GM21360 (cell line): Measurements from ENCODE around the gene ARSI.

Experiments used
- ATAC-seq: cut with Tn5 transposase; IDR thresholded peaks from one replicate; pipeline ENCODE4 v1.9.1; 2021; ENCODE audit warnings: mild to moderate bottlenecking, moderate library complexity; ENCODE audit not compliant: unreplicated experiment

ARSI gene

DNA sequence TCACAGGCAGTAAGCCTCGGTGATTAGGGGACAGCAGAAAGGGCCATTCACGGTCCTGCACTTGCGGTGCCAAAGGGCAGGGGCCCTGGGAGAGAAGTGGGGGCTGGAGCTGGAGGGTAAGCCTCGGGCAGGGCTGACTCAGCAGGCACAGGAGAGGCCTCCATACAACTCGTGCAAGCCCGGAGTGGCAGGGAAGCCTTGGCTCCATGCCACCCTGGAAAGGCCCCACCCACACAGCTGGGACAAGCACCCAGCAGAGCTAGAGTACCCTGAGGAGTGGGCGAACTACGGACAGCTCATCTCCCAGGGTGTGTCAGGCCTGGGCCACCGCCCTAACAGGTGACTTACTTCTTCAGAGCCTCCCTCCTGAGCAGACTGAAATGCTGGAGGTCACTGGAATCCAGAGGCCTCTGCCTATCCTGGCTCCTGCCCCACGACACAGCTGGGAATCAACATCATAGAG, 7.5 kb downstream of the ARSI start:
- ATAC-seq: no peak

DNA sequence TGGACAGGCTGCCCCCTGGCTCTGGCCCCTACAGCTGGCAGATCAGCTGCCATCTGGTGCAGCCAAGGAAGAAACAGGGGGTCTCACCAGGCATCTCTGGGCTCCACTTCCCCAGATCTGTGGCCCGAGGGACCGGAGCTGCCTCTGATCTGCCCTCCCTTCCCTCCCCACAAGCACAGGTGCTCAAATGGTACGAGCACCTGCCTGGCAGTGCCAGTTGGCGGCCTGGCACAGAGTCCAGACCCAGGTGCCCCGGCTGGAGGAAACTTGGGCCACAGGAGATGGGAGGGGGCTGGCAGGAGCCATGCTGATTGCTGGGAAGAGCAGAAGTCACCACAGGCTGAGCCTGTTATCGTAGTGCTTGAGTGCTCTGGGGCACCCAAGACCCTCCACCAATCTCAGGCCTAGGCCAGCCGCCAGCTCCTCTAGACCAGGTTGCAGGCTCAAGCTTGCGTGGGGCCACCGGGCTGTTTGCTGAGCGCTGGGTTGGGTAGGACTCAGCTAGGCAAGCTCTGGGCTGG, 8.1 kb downstream of the ARSI start:
- ATAC-seq: no peak

DNA sequence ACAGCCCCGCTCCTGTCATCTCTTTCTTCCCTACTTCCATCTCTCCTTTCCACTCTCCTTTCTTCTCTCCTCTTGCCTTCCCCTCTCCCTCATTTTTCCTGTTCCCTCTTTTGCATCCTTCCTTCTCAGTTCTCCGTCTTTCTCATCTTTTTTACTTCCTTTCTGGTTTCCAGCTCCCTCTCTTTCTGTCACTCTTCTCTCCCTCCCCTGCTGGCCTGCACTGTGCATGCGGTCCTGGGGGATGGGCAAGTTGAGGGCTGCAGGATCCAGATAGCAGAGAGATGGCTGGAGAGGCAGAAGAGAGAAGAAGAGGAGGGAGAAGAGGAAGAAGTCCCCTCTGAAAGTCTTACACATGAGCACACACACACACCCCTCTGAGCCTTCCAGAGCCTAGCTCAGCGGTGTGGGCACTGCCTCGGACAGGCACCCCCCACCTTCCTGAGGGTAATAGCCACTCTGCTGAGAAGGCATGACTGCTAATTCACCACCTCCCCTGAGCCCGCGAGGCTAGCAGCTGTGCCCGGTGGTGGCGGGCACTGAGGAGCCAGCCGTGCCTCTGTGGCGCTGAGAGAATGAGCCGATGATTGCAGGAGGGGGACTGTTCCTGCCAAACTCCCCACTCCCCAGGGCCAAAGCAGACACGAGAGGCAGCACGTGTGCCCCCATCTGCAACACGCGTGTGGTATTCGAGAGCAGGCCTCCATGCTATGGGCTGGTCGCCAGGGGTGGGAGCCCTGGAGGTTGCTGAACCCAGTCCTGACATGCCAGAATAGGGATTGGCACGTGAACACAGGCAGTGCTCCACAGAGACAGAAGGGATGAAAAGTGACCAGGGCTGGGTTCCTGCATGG, 9.4 kb downstream of the ARSI start:
- no peak for ATAC-seq

DNA sequence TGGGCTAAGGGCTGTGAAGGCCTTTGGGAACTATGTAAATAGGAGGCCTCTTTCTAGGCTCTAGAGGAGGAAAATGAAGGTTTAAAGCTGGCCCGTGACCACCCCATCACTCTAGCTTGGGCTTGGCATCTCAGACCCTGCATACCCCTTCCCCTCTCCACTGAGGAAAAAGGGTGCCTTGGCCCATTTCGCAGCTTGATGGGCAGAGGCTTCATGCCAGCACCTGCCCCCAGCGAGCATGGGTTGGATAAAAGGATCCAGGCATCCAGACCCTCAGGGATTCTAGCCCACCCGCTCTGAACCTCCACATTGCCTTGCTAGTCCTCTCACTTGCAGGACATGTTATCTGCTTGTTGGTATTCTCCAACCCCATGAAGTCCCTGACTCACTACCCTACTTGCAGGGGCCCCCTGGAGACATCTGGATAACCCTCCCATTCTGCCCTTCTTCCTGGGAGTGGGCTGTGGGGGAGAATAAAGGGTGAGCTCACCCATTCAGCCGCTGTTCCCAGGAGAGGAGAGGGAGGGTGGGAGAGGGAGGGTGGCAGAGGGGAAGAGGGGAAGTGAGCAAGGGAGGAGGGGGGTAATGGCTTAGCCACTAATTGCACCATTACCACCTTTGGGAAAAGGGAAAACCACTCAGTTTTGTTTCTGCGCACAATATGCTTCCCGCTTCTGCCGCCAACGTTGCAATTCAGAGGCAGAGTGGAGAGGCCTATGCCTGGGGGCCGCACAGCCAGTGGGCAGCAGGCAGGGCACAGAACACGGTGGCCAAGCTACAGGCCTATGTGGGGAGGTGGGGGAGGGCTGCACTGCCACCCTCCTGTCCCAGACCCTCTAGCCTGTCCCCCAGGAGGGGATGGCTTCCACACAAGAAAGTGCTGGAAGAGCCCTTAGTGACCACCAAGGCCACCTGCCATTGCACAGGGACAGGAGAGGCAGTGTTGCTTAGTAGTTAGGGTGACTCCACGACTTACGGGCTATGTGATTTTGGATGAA, 11.0 kb downstream of the ARSI start:
- no peak for ATAC-seq

DNA sequence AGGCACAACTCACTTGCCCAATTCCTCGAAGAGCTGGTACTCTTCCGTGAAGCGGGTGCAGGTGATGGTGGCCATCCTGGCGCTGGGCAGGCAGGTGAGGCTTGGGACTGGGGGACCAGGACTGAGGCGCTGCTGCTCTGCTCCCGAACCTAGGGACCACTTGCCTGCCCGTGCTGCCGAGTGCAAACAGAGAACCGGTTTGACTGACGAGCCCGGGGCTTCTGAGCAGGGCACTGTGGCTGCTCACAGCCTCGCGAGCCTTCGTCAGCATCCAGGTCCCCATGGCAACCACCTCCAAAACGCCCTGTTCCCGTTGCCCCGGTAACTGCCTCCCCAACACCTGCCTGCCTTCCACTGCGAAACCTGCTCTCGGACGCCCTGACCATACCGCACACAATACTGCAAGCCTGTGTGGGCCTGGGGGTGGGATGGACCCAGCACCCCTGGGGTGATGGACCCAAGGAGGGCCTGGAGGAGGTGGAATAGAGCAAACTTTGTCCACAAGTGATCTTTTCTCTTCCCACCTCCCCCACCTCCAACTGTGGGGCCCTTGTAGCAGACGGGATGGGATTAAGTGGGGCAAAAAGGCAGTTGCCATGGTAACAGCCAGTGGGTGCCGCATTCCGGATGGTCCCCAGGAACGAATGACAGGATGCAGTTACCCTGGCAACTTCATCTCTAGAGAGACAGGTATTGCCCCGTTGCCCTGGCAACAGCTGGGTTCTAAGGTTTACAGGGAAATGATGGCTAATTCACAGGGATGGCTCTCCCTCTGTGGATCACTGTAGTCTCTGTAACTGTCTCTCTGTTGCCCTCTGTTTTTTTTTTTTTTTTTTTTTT, 12.9 kb downstream of the ARSI start, which contains the start of gene CAMK2A:
TSS of gene CAMK2A (minus strand) at position 223 of the 840 bp plus-strand sequence. CDS start at position 75, 148 bp downstream.
- no peak for ATAC-seq

DNA sequence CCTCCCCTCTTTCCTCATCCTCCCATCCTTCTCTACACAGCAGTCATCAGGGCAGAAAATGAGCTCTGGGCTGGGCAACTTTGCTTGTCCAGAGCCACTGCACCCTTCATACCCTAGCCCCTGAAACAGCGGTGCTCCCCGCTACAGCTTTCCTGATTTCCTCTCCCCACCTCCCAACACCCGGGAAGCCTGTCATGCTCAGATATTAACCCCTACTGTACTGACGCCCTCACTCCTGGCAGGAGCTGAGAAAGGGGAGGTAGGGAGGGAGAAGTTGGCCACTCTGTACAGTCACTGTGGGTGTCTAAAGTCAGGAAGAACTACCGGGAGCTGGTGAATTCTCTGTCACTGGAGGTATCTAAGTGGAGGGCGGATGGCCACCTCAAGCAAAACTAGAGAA, 13.9 kb downstream of the ARSI start:
- ATAC-seq: no peak

DNA sequence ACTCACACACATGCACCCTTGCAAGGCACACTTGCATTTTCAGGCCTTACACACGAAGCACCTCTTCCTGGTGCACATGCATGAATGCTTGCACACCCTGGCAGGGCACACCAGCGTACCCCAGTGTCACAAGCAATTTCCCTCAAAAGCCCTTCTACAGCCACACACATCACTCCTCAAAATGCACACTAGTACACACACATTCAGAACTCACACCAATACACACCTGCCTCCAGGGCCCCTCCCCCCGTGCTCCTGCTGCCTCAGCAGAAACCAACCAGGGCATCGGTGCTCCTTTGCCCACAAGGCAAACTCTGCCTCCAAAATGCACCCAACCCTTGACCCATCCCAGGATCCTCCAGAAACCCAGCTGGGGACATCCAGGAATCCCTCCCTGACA, 14.3 kb downstream of the ARSI start:
- ATAC-seq: no peak

DNA sequence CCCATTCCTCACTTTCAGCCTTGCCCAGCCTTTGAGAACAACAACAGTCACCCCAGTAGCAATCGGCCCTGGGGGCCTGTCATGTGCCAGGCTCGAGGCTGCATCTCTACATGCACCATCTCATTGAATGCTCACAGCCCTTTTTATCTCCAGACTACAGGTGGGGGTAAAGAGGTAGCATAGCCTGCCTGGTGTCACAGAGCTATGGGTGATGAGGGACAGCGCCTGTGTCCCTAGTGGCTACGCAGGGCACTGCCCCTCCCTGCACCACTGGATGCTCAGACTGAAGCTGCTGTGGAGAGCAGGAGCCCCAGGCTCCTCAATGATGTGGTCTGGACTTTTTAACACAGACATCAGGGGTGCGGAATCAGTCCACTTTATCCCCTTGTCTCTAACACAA, 15.9 kb downstream of the ARSI start:
- ATAC-seq: no peak

DNA sequence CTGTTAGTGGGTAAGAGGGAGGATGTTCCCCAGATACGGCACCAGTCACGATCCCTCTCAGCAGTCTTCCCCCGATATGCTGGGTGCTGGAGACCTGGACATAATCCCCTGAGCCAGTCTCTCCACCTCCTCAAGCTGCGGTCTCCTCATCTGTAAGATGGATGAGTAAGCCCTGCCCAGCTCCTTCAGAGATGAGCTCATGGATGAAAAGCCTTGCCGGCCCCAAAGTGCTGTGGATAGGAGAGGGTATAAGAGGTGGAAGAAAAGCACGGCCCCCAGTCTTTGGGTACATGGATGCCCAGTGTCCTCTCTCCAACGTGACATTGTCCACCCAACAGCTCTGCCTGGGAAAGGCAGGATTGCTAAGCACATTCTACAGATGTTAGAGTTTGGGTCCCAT, 17.6 kb downstream of the ARSI start:
- no peak for ATAC-seq

DNA sequence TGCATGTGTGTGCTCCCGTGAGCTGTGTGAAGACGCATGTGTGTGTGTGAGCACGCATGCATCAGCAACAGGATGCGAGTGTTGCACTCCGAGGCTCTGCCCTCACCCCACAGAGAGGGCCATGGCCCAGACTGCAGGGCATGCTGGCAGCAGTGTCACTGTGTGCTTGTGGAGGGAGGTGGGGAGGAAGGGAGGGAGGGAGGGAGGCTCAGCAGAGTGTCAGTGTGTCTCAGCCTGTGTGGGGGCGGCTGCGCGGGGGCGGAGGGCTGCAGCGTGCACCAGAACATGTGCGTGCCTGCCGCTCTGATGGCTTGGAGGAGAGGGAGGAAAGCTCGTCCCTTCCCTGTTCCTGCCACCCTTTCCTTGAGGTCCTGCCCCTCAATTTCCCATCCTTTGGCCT, 18.4 kb downstream of the ARSI start:
- no peak for ATAC-seq

DNA sequence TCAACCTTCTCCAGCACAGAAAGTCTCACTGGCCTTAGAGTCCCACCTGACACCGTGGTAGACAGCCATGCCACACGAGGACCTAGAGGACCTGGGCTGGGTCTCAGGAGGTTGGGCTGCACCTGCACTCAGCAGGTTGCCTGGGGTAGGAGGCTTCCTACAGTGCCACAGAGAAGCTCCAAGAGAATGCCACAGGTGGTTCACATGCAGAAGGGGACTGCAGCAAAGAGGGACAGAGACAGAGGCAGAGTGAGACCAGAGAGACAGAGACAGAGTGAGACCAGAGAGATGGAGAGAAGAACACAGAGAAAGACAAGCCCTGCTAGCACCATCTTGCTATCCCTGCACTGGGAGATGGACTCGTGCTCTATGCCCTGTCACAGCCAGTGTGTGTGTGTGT, 18.8 kb downstream of the ARSI start:
- ATAC-seq: no peak

DNA sequence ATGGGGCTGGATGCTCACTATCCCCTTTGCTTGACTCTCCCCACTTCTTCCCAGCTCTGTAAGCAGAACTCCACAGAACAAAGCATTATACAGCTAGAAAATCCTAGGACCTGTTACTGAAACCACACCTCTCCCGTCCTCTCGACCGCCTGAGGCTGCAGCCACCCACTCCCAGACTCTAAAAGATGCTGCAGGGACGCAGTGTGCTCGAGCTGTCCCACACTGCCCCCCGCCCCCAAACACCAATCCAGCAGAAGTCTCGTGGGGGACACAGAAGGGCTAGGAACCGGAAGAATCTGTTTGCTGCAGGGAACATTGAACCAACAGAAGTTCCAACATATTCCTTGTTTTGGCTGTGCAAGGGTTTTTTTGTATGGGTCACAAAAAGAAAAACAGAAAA, 20.7 kb downstream of the ARSI start:
- no peak for ATAC-seq

DNA sequence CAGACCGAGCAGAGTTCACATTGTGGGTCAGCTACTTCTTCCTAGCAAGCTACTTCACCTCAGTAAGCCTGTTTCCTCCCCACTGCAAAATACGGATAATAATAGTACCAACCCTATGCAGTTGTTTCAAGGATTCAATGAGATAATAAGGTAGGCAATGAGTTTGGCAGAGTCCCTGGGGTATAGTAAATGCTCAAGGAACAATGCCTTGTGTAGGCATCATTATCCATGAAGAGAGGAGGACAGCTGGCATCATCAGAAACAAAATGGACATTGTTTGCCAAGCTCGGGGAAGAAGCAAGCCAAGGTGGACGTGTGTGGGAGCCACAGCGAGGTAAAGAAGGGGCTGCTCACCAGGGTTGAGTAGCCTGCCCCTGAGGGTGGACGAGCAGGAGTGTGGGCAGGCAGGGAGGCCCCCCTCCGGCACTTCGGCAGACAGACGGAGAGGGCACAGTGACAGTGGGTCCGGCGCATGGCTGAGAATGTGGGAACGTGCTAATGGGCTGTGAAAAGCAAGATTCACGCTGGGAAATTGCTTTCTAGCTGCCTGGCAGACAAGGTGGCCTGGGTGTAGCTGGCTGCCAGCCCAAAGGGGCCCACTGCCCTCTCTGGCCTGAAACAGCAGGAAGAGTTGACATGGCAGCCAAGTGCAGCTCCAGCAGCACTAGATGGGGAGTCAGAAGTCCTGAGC, 23.2 kb downstream of the ARSI start:
- ATAC-seq: no peak

DNA sequence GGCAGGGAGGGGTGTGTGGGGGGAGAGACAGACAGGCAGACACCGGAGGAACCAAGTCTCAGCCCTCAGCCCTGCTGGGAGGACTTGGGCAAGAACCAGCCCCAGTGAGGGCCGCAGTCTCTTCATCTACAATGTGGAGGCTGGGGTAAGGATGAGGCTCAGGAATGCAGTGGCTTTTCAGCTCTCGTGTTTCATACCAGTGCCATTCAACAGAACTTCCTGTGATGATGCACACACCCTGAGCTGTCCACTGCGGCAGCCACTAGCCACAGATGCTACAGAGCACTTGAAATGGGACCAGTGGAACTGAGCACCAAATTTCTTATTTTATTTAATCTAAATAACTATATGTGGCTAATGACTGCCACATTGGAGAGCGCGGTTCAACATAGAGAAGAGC, 23.8 kb downstream of the ARSI start:
- ATAC-seq: no peak

DNA sequence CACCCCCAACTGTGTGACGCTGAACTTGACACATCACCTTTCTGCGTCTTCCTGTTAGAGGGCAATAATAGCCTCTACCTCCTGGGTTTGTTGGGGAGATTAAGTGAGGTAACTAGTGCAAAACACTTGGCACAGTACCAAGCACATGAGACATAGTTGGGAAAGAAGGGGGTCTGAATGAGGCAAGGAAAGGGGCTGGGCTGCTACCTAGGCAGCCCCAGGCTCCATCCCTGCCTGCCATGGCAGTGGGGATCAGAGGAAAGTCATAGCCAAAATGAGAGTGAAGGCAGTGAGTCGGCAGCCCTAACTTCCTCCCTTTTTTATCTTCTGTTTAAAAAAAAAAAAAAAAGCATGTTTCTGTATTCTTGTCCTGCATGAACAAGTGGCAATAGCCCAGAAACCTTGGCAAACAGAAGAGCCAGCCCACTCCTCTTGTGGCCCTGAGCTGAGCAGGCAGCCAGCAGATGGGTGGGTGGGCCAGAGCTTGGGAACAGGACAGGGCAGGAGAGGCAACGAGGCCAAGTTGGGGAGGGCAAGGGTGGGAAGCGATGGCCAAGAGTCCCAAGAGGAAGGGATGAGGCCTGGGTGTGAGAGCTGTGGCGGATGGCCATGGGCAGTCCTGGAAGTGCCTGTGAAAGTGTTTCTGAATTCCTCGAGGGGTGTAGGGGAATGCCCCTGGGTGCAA, 24.5 kb downstream of the ARSI start:
- no peak for ATAC-seq

DNA sequence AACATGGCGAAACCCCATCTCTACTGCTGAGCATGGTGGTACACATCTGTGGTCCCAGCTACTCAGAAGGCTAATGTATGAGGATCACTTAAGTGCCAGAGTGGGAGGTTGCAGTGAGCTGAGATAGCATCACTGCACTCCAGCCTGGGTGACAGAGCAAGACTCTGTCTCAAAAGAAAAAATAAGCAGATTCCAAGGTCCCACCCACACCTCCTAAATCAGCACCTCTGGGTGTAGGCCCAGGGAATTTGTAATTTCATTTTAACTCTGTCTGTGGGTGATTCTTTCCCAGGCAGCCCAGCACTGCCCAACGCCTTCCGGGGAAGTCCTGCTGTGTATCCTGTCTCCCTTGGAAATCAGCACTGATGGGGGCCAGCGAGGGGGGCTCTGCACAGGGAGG, 25.7 kb downstream of the ARSI start:
- no peak for ATAC-seq

DNA sequence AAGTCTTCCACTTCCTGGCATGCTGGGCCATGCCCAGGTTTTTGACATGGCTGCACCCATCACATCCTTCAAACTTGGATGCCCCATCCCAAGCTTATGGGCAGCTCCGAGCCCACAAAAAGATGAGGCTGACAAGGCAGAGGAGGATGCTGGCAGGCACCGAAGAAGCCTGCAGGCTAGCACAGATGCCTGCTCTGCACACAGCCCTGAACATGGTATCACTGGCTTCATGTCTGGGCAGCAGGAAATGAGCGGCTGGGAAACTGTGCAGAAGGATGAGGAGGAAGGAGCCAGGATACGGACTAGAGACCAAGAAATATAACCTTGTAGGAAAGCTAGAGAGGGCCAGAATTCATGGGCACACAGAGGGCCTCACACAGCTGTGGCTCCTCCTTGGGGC, 27.9 kb downstream of the ARSI start:
- ATAC-seq: no peak

DNA sequence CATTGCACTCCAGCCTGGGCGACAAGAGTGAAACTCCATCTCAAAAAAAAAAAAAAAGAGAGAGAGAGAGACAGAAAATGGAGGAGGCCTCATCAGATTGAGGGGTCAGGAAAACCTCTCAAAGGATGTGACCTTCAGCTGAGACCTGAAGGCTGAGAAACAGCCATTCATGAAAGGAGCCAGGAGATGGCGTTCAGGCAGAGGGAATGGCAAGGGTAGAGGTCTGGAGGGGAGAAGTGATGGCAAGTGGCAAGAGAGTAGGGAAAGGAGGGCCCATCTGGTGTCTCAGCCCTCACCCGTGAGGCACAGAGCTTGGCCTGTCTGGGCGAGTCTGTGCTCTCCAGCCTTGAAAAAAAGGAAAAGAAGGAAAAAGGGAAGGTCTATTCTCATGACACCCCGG, 30.2 kb downstream of the ARSI start:
- ATAC-seq: no peak

DNA sequence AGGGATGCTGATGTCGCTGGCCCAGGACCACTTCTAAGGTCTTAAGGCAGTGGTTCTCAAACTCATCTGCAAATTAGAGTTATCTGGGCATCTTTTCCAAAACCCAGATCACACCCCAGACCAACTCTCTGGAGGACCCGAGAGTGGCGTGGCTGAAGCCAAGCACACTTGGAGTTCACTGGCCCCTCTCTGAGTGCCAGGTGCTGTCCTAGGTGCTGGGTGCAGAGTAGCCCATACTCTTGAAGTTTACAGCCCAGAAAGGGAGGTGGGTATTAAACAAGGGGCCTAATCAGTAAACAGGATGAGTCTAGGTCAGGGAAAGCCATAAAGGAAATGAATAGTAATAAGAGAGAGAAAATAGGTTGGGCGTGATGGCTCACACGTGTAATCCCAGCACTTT, 30.8 kb downstream of the ARSI start:
- ATAC-seq: no peak
